ENCODE data around the gene TCAF2.
"Not testable (repeated sequence)": the region's sequence is repeated elsewhere in the genome, so short reads cannot be mapped to it uniquely, and the experiment has no call there.

Gene TCAF2

GRCh38 chr7:143620646-143621045 is at the start of gene TCAF2:
Gene TCAF2, plus strand, starts transcription at chr7:143620974.
- H3K4me2 ChIP-seq (ENCODE audit: low read length); H2AFZ ChIP-seq; H3K9ac ChIP-seq; H3K4me3 ChIP-seq (ENCODE audit: low read depth, low read length); H3K27ac ChIP-seq; H3K27me3 ChIP-seq (ENCODE audit: control insufficient read depth, insufficient read depth, low read length); H3K4me1 ChIP-seq; H3K36me3 ChIP-seq (ENCODE audit: control insufficient read depth, insufficient read depth, low read length); H3K79me2 ChIP-seq; H3K9me3 ChIP-seq (ENCODE audit: control insufficient read depth, low read length): not testable (repeated sequence)

GRCh38 chr7:143571501-143571900 is 49.3 kb upstream of the TCAF2 start, which contains the start of gene CTAGE15:
Gene CTAGE15, plus strand, starts transcription at chr7:143571801. Its CDS starts 17 bp downstream, at chr7:143571818.
- H3K27me3 ChIP-seq (ENCODE audit: control insufficient read depth, insufficient read depth, low read length); H3K4me3 ChIP-seq (ENCODE audit: low read depth, low read length); H3K4me2 ChIP-seq (ENCODE audit: low read length); H3K4me1 ChIP-seq; H3K9ac ChIP-seq; H3K9me3 ChIP-seq (ENCODE audit: control insufficient read depth, low read length); H2AFZ ChIP-seq; H3K79me2 ChIP-seq; H3K36me3 ChIP-seq (ENCODE audit: control insufficient read depth, insufficient read depth, low read length); H3K27ac ChIP-seq: not testable (repeated sequence)

- not testable (repeated sequence) for H3K4me3 ChIP-seq (ENCODE audit: low read depth, low read length); H3K27ac ChIP-seq; H3K79me2 ChIP-seq; H3K9ac ChIP-seq; H3K9me3 ChIP-seq (ENCODE audit: control insufficient read depth, low read length); H3K36me3 ChIP-seq (ENCODE audit: control insufficient read depth, insufficient read depth, low read length); H3K4me1 ChIP-seq; H3K4me2 ChIP-seq (ENCODE audit: low read length); H2AFZ ChIP-seq; H3K27me3 ChIP-seq (ENCODE audit: control insufficient read depth, insufficient read depth, low read length)
Observed at GRCh38 chr7:143588183-143588582, 32.6 kb upstream of the TCAF2 start.

- H3K27ac ChIP-seq; H3K9me3 ChIP-seq (ENCODE audit: control insufficient read depth, low read length); H3K4me3 ChIP-seq (ENCODE audit: low read depth, low read length); H2AFZ ChIP-seq; H3K9ac ChIP-seq; H3K4me1 ChIP-seq; H3K4me2 ChIP-seq (ENCODE audit: low read length); H3K27me3 ChIP-seq (ENCODE audit: control insufficient read depth, insufficient read depth, low read length); H3K36me3 ChIP-seq (ENCODE audit: control insufficient read depth, insufficient read depth, low read length); H3K79me2 ChIP-seq: not testable (repeated sequence)
Observed at GRCh38 chr7:143589897-143590296, 30.9 kb upstream of the TCAF2 start.

GRCh38 chr7:143598086-143598485 is 22.7 kb upstream of the TCAF2 start:
- not testable (repeated sequence) for H3K36me3 ChIP-seq (ENCODE audit: control insufficient read depth, insufficient read depth, low read length); H3K9me3 ChIP-seq (ENCODE audit: control insufficient read depth, low read length); H3K4me3 ChIP-seq (ENCODE audit: low read depth, low read length); H3K27me3 ChIP-seq (ENCODE audit: control insufficient read depth, insufficient read depth, low read length); H3K9ac ChIP-seq; H3K4me1 ChIP-seq; H3K4me2 ChIP-seq (ENCODE audit: low read length); H3K79me2 ChIP-seq; H2AFZ ChIP-seq; H3K27ac ChIP-seq

GRCh38 chr7:143603549-143603948 is 17.2 kb upstream of the TCAF2 start:
- not testable (repeated sequence) for H3K27me3 ChIP-seq (ENCODE audit: control insufficient read depth, insufficient read depth, low read length); H3K36me3 ChIP-seq (ENCODE audit: control insufficient read depth, insufficient read depth, low read length); H3K9ac ChIP-seq; H3K4me3 ChIP-seq (ENCODE audit: low read depth, low read length); H3K9me3 ChIP-seq (ENCODE audit: control insufficient read depth, low read length); H3K4me2 ChIP-seq (ENCODE audit: low read length); H3K4me1 ChIP-seq; H3K79me2 ChIP-seq; H3K27ac ChIP-seq; H2AFZ ChIP-seq

- not testable (repeated sequence) for H3K9ac ChIP-seq; H3K4me3 ChIP-seq (ENCODE audit: low read depth, low read length); H3K36me3 ChIP-seq (ENCODE audit: control insufficient read depth, insufficient read depth, low read length); H3K4me2 ChIP-seq (ENCODE audit: low read length); H3K27me3 ChIP-seq (ENCODE audit: control insufficient read depth, insufficient read depth, low read length); H3K79me2 ChIP-seq; H2AFZ ChIP-seq; H3K27ac ChIP-seq; H3K9me3 ChIP-seq (ENCODE audit: control insufficient read depth, low read length); H3K4me1 ChIP-seq
Observed at GRCh38 chr7:143606088-143606487, 14.7 kb upstream of the TCAF2 start.

GRCh38 chr7:143615545-143615944 is 5.2 kb upstream of the TCAF2 start:
- not testable (repeated sequence) for H3K27ac ChIP-seq; H3K9me3 ChIP-seq (ENCODE audit: control insufficient read depth, low read length); H3K9ac ChIP-seq; H3K36me3 ChIP-seq (ENCODE audit: control insufficient read depth, insufficient read depth, low read length); H3K27me3 ChIP-seq (ENCODE audit: control insufficient read depth, insufficient read depth, low read length); H3K4me2 ChIP-seq (ENCODE audit: low read length); H3K4me3 ChIP-seq (ENCODE audit: low read depth, low read length); H2AFZ ChIP-seq; H3K79me2 ChIP-seq; H3K4me1 ChIP-seq

GRCh38 chr7:143617204-143617603 is 3.6 kb upstream of the TCAF2 start:
- H2AFZ ChIP-seq; H3K4me2 ChIP-seq (ENCODE audit: low read length); H3K79me2 ChIP-seq; H3K4me3 ChIP-seq (ENCODE audit: low read depth, low read length); H3K27ac ChIP-seq; H3K4me1 ChIP-seq; H3K9ac ChIP-seq; H3K36me3 ChIP-seq (ENCODE audit: control insufficient read depth, insufficient read depth, low read length); H3K9me3 ChIP-seq (ENCODE audit: control insufficient read depth, low read length); H3K27me3 ChIP-seq (ENCODE audit: control insufficient read depth, insufficient read depth, low read length): not testable (repeated sequence)
